GM06990 (cell line): ENCODE results near the gene XK.

Experiments used
- DNase-seq: peaks from one replicate; pipeline ENCODE4 v3.0.0-alpha.2; 2011; ENCODE audit not compliant: insufficient read length; ENCODE audit errors: extremely low read depth
- H3K27me3 ChIP-seq: replicated peaks from 2 replicates; pipeline ENCODE4 v1.6.0; 2011; ENCODE audit warnings: low read length; ENCODE audit not compliant: control insufficient read depth, insufficient read depth
- H3K36me3 ChIP-seq: 2 replicates; pipeline ENCODE4 v1.5.1; 2011; ENCODE audit warnings: low read length; ENCODE audit not compliant: control insufficient read depth, insufficient read depth
- H3K4me3 ChIP-seq: replicated peaks from 2 replicates; pipeline ENCODE4 v1.5.1; 2011; ENCODE audit warnings: low read depth, mild to moderate bottlenecking, control low read depth, low read length
- TF ChIP-seq, protein P1 (sequence below): IDR thresholded peaks from 2 replicates; pipeline ENCODE4 v1.5.1; 2011; ENCODE audit warnings: low read length, control low read depth, mild to moderate bottlenecking, inconsistent platforms; ENCODE audit not compliant: insufficient read depth, poor library complexity, severe bottlenecking

The XK gene

GRCh38 chrX:37746951-37747350 lies 61.4 kb downstream of the XK start:
- TF ChIP-seq, protein P1, sequence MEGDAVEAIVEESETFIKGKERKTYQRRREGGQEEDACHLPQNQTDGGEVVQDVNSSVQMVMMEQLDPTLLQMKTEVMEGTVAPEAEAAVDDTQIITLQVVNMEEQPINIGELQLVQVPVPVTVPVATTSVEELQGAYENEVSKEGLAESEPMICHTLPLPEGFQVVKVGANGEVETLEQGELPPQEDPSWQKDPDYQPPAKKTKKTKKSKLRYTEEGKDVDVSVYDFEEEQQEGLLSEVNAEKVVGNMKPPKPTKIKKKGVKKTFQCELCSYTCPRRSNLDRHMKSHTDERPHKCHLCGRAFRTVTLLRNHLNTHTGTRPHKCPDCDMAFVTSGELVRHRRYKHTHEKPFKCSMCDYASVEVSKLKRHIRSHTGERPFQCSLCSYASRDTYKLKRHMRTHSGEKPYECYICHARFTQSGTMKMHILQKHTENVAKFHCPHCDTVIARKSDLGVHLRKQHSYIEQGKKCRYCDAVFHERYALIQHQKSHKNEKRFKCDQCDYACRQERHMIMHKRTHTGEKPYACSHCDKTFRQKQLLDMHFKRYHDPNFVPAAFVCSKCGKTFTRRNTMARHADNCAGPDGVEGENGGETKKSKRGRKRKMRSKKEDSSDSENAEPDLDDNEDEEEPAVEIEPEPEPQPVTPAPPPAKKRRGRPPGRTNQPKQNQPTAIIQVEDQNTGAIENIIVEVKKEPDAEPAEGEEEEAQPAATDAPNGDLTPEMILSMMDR = no peak
- H3K36me3 ChIP-seq = no peaks in the 10 kb centered on the region
- H3K27me3 ChIP-seq = no peaks in the 10 kb centered on the region
- no peak overlapping the region for H3K4me3 ChIP-seq
- no peak for DNase-seq

- no peak overlapping the region for H3K4me3 ChIP-seq
- no peaks in the 10 kb centered on the region for H3K27me3 ChIP-seq
- H3K36me3 ChIP-seq = no peaks in the 10 kb centered on the region
- TF ChIP-seq, protein P1 = no peak
- no peak for DNase-seq
Observed at GRCh38 chrX:37752281-37752680, 66.7 kb downstream of the XK start.

DNA sequence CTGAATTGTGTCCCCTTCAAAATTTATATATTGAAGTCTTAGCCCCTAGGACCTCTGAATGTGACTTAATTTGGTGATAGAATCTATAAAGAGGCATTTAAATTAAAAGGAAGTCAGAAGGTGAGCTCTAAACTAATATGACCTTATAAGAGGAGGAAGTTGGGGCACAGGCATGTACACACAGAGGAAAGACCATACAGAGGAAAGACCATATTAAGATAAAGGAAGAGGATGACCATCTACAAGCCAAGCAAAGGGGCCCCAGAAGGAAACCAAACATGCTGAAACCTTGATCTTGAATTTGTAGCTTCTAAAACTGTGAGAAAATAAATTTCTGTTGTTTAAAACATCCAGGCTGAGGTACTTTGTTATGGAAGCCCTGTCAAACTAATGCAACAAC lies 67.3 kb downstream of the XK start:
- TF ChIP-seq, protein P1 = no peak
- Histone ChIP-seq H3K36me3 (no peaks in the 10 kb centered on the region), H3K4me3 (no peak overlapping the region), H3K27me3 (no peaks in the 10 kb centered on the region)
- no peak for DNase-seq

- TF ChIP-seq, protein P1 = no peak
- Histone ChIP-seq H3K27me3 (no peaks in the 10 kb centered on the region), H3K36me3 (no peaks in the 10 kb centered on the region), H3K4me3 (no peak overlapping the region)
- DNase-seq = no peak
Observed at GRCh38 chrX:37753384-37753783, 67.8 kb downstream of the XK start.

DNA sequence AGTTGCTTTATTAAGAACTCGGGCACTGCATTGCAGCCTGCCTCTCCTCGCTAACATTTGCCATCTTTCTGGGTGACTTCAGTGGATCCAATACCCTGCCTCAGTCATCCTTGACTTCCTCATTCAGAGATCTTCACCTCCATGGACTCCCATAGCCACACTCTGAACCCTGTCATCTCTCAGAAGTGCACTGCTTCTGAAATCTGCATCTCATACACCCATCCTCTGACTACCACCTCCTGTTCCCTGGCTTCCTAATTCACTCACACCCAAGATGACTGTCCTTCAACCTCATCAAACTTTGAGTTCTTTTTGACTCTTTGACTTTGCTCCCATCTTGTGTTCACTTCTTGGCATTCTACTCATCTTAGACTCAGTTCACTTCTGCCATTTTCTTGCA lies 68.9 kb downstream of the XK start:
- TF ChIP-seq, protein P1 = no peak
- Histone ChIP-seq H3K36me3 (no peaks in the 10 kb centered on the region), H3K27me3 (no peaks in the 10 kb centered on the region), H3K4me3 (no peak overlapping the region)
- no peak for DNase-seq

GRCh38 chrX:37755025-37755424 lies 69.4 kb downstream of the XK start:
- DNase-seq = peak; percentile 49
- no peaks in the 10 kb centered on the region for H3K27me3 ChIP-seq
- no peaks in the 10 kb centered on the region for H3K36me3 ChIP-seq
- TF ChIP-seq, protein P1 = no peak
- no peak overlapping the region for H3K4me3 ChIP-seq
